Stimulated activated CD8-positive, alpha-beta memory T cell treated with anti-CD3 and anti-CD28 coated beads, Interleukin-7, amount 100 ng/mL, for 24 hours (primary cell): ENCODE results near the gene KCTD18.

Experiments used
- DNase-seq: peaks from one replicate; pipeline ENCODE4 v3.0.0-alpha.2; 2020; ENCODE audit warnings: low read depth

Gene KCTD18

DNA sequence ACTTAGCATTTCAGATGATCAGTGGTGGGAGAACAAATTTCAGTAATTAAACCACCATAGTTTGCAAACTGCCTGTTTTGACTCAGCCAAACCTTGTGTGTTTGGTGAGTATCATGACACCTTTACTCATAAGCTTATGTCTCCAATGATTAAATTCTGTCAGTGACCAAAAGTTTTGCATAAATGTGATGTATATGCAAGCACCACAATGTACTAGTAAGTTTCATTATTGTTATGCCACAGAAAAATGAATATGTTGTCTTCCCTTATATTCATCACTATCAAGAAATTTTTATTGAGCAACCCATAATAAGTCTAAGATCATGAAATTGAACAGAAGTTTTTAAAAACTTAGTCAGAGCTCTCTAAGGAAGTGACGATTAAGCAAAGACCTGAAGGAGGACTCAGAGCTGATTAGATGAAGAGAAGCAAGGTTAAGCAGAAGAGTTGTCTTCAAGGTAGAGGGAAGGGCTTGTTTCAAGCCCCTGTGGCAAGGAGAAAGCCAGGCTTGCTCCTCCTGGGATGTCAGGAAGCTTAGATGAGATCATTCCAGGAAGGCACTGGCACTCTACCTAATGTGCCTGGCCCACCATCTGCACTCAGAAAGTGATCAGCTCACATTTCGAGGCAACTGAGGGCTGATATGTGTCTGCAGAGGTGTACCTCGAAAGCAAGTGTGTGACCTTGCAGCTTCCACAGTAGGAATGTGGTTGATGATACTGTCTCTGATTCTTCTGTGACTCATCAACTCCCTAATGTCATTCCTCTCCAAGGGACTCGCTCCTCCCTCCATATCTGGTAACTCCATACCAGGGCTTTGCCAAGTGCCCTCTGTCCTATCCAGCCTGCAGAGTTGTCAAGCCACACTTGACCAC is 54.7 kb downstream of the KCTD18 start:
- no peak for DNase-seq

DNA sequence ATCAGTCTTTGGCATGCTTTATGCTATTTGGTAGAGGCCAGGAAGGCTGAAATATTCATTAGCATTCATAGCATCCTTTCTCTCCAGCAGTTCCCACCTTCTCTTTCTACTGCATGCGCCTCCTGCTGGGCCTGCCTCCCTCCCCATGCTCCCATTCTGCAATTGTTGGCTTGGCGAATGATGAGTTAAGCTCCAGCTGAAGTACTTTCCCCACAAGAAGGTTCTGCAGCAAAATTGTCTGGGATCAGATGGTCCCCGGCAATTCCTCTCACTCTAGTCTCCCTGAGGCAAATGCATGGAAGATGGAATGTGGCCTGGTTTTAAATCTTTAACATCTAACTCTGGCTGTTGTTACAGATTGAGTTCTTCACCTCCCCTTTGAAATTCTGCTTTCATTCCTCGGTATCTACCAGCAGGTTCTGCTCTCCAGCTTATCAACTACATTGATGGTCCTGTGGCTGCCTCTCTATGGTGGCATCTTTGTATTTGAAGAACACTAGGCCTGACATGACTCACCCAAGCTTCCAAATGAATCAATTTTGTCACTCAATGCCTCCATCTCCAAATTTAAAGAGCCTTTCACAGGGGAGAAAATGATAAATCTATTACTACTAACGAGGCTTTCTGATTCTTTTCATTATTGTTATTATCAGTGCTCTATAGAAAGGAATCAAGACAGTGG is 55.9 kb downstream of the KCTD18 start:
- DNase-seq, result no peak

GRCh38 chr2:200453142-200453852 is 56.6 kb downstream of the KCTD18 start:
- DNase-seq, result no peak

DNA sequence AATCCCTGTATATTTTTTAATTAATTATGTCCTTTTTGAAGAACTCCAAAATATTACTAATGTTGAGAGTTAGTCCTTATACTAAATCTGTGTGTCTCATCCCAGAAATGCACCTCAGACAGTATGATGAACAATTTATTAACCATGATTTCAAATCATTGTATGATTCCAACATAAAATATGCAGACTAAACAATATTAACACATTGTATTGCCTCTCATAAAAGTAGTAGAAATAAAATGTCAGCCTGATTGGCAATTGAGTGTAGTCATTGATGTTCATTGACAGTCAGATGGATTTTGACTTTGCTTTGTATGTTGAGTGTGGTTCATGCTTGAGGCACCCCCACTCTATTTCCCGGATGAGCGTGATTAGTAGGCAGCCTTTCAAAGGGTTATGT is 57.5 kb downstream of the KCTD18 start:
- no peak for DNase-seq

DNA sequence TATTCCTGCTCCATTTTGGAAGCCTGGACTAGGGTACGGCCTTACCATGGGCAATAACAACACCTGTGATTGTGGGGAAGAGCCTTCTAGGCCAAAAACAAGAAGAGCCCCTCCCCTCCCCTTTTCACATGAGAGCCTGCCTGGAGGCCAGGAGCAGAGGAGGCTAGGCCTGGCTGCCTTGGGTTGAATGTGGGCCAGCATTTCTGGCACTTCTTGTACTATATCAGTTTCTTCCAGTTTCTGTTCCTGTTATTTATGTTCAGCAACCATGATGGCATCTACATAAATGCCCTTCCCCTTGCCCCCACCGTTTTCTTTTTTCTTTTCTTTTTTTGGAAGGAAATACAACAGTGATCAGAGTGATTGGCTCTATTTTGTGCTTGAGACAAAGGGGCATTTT is 58.4 kb downstream of the KCTD18 start:
- no peak for DNase-seq

DNA sequence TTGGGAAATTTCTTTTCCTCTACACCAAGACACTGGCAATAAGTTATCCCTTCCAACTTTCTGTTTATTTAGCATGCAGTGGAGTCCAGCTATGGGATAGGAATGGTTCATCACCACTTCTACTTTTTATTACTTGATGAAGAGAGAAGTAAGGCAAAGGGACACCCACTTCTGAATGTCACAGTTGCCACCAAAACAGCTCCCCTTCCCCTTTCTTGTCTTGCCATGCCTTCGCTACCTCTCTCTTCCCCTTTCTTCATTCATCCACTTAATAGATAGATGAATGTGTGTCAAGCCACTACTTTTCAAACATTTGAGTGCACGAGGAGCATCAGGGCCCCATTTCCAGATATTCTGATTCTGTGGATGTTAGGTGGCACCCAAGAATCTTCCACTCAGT is 59.6 kb downstream of the KCTD18 start:
- DNase-seq, result no peak

GRCh38 chr2:200449149-200449548 is 60.7 kb downstream of the KCTD18 start:
- no peak for DNase-seq

- no peak for DNase-seq
These were observed 61.4 kb downstream of the KCTD18 start for GRCh38 chr2:200448455-200448854.

DNA sequence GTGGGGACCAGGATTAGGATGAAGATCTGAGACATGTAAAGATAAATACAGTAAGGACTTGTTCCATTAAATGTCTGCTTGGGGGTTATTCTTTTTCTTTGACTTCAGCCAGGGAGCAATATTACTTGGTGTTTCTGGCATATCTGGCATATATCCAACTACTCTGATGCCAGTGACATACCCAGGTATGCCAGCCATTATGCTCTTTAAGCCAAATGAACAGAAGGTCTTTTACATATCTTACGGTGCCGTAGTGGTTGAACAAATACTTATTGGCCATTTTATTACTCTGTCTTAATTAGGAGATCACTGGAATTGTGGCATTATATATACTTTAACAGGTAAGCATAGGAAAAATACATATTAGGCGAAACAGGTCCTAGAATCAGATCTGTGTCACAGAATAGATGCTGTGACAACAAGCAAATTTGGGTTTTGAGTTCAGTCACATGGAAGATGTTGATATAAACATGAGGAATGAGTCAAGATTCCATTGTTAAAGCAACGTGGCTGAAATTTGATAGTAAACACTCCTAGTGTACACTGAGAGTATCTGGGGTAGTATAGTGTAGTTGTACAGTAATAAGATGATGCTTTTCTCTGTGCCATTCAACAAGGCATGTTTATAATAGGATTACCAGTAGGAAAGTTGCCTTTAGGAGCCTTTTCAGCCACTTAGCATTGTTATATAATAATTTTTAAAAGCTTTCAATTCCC is 62.6 kb downstream of the KCTD18 start:
- no peak for DNase-seq

DNA sequence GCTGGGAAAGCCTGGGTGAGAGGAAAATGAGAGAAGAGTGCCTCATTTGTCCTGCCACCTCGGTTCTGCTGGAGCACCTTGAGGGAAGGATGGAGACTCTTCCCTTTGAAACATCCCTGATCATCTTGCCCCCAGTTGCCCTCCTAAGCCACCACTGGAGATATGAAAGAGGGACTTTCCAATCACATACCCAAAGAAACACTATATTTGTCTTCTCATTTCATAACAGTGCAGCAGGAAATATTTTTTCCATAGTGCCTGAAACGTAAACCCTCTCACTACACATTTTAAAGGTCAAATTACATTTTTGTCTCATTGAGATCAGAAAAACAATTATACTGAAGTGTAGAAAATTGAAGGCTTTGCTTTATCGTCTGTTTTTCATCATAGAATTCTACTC is 63.3 kb downstream of the KCTD18 start:
- DNase-seq, result no peak

DNA sequence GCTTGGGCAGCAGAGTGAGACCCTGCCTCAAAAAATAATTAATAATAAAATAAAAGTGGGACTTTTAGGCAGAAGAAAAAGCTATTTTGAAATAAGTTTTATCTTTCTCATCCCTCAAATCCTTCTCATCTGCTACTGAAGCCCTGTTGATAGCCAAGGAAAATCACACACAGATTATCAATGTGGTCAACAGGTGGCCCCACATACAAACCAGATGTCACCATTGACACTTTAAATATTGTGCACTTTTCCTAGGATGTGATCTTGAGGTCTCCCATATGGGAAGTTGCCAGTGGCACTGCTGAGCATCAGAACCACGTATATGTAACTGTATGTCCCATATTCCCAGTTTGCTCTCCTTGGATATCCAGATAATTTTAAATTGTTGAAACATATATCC is 64.6 kb downstream of the KCTD18 start:
- DNase-seq, result no peak

- DNase-seq, result no peak
These were observed 65.3 kb downstream of the KCTD18 start for GRCh38 chr2:200444530-200444929.

DNA sequence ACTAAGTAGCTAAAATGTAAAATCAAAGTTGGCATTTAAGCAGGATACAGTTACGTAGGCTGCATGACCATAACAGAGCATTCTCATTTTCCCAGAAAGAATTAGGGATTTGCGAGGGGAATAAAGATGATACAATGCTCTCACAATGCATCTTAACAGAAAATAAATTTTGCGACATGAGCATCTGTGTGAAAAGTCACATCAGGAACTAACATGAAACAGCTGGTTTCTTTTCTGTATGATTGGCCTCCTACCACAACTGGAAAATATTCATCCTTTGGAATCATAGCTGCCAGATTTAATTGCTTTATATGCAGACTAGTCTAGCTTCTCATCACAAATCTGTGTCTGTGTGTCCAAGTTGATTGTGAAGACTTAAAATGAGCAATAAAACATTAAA is 66.0 kb downstream of the KCTD18 start:
- no peak for DNase-seq

- no peak for DNase-seq
These were observed 66.5 kb downstream of the KCTD18 start for GRCh38 chr2:200443376-200443775.

GRCh38 chr2:200442471-200442870 is 67.4 kb downstream of the KCTD18 start:
- DNase-seq, result no peak

GRCh38 chr2:200439981-200440380 is 69.9 kb downstream of the KCTD18 start:
- no peak for DNase-seq
